Esophagus muscularis mucosa (tissue), 4 donors: Measurements from ENCODE around the gene GPRIN3.
"Not testable (repeated sequence)": the region's sequence is repeated elsewhere in the genome, so short reads cannot be mapped to it uniquely, and the experiment has no call there.

Source experiments
- EP300 ChIP-seq: sonication (generic); formaldehyde crosslinking; IDR thresholded peaks from one replicate; pipeline ENCODE4 v1.6.1; 2017; ENCODE audit warnings: antibody characterized with exemption
- POLR2A ChIP-seq: fragments of 450-650 bp; IDR thresholded peaks from one replicate; pipeline ENCODE4 v1.6.1; 2017; ENCODE audit warnings: antibody characterized with exemption, moderate library complexity, mild to moderate bottlenecking, low read depth
- POLR2AphosphoS5 ChIP-seq, 2 donors: sonication (generic); formaldehyde crosslinking; IDR thresholded peaks; one replicate each; pipeline ENCODE4 v1.6.1; 2017; ENCODE audit warnings: antibody characterized with exemption in 2 of 2
- TF ChIP-seq, protein P1 (sequence below), 3 experiments: fragments of 200-600 bp in 2 of 3; fragments of 450-650 bp in 1 of 3; sonication (generic) in 2 of 3; IDR thresholded peaks; one replicate each; pipeline ENCODE4 v1.5.1; 2017 to 2019; ENCODE audit warnings: antibody characterized with exemption in 3 of 3, mild to moderate bottlenecking in 2 of 3, moderate library complexity in 1 of 3

DNA sequence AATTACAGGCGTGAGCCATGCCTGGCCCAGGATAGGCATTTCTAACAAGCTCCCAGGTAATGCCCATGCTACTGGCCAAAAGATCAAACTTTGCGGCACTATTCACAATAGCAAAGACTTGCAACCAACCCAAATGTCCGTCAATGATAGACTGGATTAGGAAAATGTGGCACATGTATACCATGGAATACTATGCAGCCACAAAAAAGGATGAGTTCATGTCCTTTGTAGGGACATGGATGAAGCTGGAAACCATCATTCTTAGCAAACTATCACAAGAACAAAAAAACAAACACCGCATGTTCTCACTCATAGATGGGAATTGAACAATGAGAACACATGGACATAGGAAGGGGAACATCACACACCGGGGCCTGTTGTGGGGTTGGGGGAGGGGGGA is 1.6 kb upstream of the GPRIN3 start:
- not testable (repeated sequence) for TF ChIP-seq POLR2AphosphoS5 (IDR thresholded peaks at IDR 0.05); POLR2A; EP300
- TF ChIP-seq, protein P1, sequence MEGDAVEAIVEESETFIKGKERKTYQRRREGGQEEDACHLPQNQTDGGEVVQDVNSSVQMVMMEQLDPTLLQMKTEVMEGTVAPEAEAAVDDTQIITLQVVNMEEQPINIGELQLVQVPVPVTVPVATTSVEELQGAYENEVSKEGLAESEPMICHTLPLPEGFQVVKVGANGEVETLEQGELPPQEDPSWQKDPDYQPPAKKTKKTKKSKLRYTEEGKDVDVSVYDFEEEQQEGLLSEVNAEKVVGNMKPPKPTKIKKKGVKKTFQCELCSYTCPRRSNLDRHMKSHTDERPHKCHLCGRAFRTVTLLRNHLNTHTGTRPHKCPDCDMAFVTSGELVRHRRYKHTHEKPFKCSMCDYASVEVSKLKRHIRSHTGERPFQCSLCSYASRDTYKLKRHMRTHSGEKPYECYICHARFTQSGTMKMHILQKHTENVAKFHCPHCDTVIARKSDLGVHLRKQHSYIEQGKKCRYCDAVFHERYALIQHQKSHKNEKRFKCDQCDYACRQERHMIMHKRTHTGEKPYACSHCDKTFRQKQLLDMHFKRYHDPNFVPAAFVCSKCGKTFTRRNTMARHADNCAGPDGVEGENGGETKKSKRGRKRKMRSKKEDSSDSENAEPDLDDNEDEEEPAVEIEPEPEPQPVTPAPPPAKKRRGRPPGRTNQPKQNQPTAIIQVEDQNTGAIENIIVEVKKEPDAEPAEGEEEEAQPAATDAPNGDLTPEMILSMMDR (IDR thresholded peaks at IDR 0.05) = not testable (repeated sequence)
